ENCODE measurements around the gene PCDH9. TPM values are rescaled to one million over a fixed set of nuclear protein-coding genes. Genes with fewer than 3 reads are reported as not detected.

Gene PCDH9
- polyA plus RNA-seq, 1 of the 3 experiments (the other 2 are of a cell fraction): 1.3 TPM

DNA sequence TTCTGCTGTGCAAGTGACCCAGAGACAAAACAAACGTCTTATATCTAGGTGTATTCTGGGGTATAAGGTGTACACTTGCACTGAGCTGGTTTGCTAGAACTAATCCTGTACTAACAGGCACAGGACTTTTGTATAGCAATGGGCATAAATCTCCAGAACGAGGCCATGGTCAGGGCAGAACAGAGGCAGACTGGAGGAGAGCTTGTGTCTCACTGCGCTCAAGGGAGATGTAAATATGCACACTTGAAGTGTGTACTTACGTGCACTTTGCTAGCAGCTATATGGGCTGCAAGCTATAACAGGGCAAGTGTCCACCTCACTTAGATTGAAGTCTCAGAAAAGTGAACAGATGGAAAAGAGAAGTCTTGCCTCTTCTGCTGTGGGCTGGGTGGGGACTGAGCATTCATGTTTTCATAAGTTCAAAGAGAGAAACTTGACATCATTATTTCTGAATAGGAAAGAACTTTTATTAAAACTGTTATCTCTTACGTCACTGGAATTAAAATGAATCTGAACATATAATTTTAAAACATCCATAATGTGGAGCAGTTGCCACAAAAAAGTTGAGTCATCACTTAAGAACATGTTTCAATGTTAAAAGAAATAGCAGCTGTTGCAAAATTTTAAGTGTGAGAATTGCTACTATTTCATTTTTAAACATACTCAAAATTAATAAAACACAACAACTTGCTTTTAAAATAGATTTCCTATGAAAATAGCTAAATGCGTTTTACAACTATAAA is 888.3 kb downstream of the PCDH9 start:
- Histone ChIP-seq H3K9me2 (no peaks in the 10 kb centered on the region), H3K36me3 (replicated peaks in 1 of 2; ENCODE audit: control insufficient read depth in 1 of 2, insufficient read depth in 2 of 2, low read length in 1 of 2) (no peaks in the 10 kb centered on the region), H3K4me3 (ENCODE audit: low read depth in 2 of 2, low read length in 1 of 2) (no peak overlapping the region), H2AFZ (ENCODE audit: low read depth) (no peak overlapping the region), H3K27ac (ENCODE audit: low read depth in 2 of 2, low read length in 1 of 2) (no peak overlapping the region), H4K20me1 (ENCODE audit: insufficient read depth) (no peaks in the 10 kb centered on the region), H3F3A (replicated peaks; ENCODE audit: insufficient read depth) (no peaks in the 10 kb centered on the region), H3K27me3 (ENCODE audit: insufficient read depth) (no peaks in the 10 kb centered on the region), H3K4me1 (ENCODE audit: control insufficient read depth in 1 of 2, insufficient read depth in 2 of 2, low read depth in 1 of 2, low read length in 1 of 2) (no peaks in the 10 kb centered on the region; a peak in 2 of 4 replicates), H3K9me3 (no peaks in the 10 kb centered on the region), H3K4me2 (no peak overlapping the region), H3K9ac (no peak overlapping the region), H3K79me2 (ENCODE audit: insufficient read depth) (no peaks in the 10 kb centered on the region)
- 83% methylated on average over 6 of the region's 6 CpGs for WGBS (ENCODE audit: low lambda C conversion rate)
- TF ChIP-seq RFX5 (IDR thresholded peaks at IDR 0.05; ENCODE audit: low read length) (no peak), GATA2 (CRISPR knock-in tag; IDR thresholded peaks at IDR 0.05) (no peak), CHD2 (IDR thresholded peaks at IDR 0.05; ENCODE audit: low read length, partially characterized antibody) (no peak), YY1 (IDR thresholded peaks at IDR 0.05; ENCODE audit: low read depth) (no peak), ELF1 (IDR thresholded peaks at IDR 0.05) (no peak), FOXM1 (IDR thresholded peaks at IDR 0.05; ENCODE audit: low read depth) (no peak), RCOR1 (IDR thresholded peaks at IDR 0.05; ENCODE audit: low read length) (no peak), SIN3A (IDR thresholded peaks at IDR 0.05; ENCODE audit: borderline replicate concordance, low read depth, low read length) (no peak), MXI1 (IDR thresholded peaks at IDR 0.05; ENCODE audit: low read depth, low read length) (no peak), SMC3 (IDR thresholded peaks at IDR 0.05; ENCODE audit: low read depth, low read length) (no peak)
- CTCF ChIA-PET: no interaction called here
- DNase-seq: no peak
- POLR2A ChIA-PET: no interaction called here

DNA sequence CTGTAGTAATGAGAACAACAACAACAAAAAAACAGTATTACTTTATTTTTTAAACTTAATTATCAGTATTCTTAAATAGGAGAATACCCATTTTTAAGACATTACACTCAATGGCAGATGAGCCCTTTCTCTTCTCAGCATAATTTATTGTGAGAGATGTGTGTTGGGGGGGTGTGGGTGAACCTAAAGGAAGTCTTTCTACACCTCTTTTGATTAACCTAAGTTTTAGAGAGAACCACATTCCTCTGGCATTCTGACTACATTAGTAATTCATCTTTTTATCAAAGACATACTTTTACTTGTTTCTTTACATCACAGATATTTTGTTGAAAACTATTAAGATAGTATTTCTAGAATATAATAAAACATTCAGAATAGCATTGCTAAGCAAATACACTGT is 890.9 kb downstream of the PCDH9 start:
- H4K20me1 ChIP-seq (ENCODE audit: insufficient read depth): no peaks in the 10 kb centered on the region
- CTCF ChIA-PET: interaction anchor here (0.7 kb wide), 1 partner anchor 98 kb away, joined by 3 read pairs; no protein-coding TSS in a partner anchor
- H3K27ac ChIP-seq (ENCODE audit: low read depth in 2 of 2, low read length in 1 of 2): no peak overlapping the region
- no peaks in the 10 kb centered on the region for H3F3A ChIP-seq (replicated peaks; ENCODE audit: insufficient read depth)
- no peak for DNase-seq
- no peaks in the 10 kb centered on the region; a peak in 1 of 4 replicates for H3K4me1 ChIP-seq (ENCODE audit: control insufficient read depth in 1 of 2, insufficient read depth in 2 of 2, low read depth in 1 of 2, low read length in 1 of 2)
- no peaks in the 10 kb centered on the region for H3K9me3 ChIP-seq
- H3K36me3 ChIP-seq (replicated peaks in 1 of 2; ENCODE audit: control insufficient read depth in 1 of 2, insufficient read depth in 2 of 2, low read length in 1 of 2): no peaks in the 10 kb centered on the region
- H3K4me2 ChIP-seq: no peak overlapping the region
- H3K9me2 ChIP-seq: no peaks in the 10 kb centered on the region
- no peak overlapping the region for H3K9ac ChIP-seq
- no peaks in the 10 kb centered on the region for H3K27me3 ChIP-seq (ENCODE audit: insufficient read depth)
- TF ChIP-seq TEAD4 (IDR thresholded peaks at IDR 0.05; ENCODE audit: borderline replicate concordance, insufficient read depth) (no peak), REST (IDR thresholded peaks at IDR 0.05; ENCODE audit: low read depth, low read length) (no peak), CTCF (IDR thresholded peaks at IDR 0.05) (no peak), SIN3A (IDR thresholded peaks at IDR 0.05; ENCODE audit: borderline replicate concordance, low read depth, low read length) (no peak), USF1 (IDR thresholded peaks at IDR 0.05; ENCODE audit: borderline replicate concordance, low read depth) (no peak), RAD21 (IDR thresholded peaks at IDR 0.05; ENCODE audit: low read length) (no peak)
- TF ChIP-seq, protein P1, sequence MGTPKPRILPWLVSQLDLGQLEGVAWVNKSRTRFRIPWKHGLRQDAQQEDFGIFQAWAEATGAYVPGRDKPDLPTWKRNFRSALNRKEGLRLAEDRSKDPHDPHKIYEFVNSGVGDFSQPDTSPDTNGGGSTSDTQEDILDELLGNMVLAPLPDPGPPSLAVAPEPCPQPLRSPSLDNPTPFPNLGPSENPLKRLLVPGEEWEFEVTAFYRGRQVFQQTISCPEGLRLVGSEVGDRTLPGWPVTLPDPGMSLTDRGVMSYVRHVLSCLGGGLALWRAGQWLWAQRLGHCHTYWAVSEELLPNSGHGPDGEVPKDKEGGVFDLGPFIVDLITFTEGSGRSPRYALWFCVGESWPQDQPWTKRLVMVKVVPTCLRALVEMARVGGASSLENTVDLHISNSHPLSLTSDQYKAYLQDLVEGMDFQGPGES (IDR thresholded peaks at IDR 0.05; ENCODE audit: low read depth, low read length): no peak
- TF ChIP-seq, protein P2, sequence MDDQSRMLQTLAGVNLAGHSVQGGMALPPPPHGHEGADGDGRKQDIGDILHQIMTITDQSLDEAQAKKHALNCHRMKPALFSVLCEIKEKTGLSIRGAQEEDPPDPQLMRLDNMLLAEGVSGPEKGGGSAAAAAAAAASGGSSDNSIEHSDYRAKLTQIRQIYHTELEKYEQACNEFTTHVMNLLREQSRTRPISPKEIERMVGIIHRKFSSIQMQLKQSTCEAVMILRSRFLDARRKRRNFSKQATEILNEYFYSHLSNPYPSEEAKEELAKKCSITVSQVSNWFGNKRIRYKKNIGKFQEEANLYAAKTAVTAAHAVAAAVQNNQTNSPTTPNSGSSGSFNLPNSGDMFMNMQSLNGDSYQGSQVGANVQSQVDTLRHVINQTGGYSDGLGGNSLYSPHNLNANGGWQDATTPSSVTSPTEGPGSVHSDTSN (IDR thresholded peaks at IDR 0.05): no peak
- H3K4me3 ChIP-seq (ENCODE audit: low read depth in 2 of 2, low read length in 1 of 2): no peak overlapping the region
- no peak overlapping the region for H2AFZ ChIP-seq (ENCODE audit: low read depth)
- no peaks in the 10 kb centered on the region for H3K79me2 ChIP-seq (ENCODE audit: insufficient read depth)
- POLR2A ChIA-PET: no interaction called here

All from SK-N-SH (cell line).